ENCODE measurements around the gene CREB1.
"Not testable (repeated sequence)": the region's sequence is repeated elsewhere in the genome, so short reads cannot be mapped to it uniquely, and the experiment has no call there.

The CREB1 gene

DNA sequence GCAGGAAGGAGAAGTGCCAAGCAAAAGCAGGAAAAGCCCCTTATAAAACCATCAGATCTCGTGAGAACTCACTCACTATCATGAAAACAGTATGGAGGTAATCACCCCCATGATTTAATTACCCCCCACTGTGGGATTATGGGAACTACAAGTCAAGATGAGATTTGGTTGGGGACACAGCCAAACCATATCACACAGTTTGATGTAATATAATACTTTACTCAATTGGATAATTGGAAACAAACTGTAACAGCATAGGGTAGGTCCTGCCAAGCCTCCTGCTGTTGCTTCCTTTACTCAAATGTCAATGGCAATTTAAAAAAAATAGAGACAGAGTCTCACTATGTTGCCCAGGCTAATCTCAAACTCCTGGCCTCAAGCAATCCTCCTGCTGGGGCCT is 110.9 kb downstream of the CREB1 start:
- DNase-seq (ENCODE audit: low read depth): no peak
- TF ChIP-seq, protein P1, sequence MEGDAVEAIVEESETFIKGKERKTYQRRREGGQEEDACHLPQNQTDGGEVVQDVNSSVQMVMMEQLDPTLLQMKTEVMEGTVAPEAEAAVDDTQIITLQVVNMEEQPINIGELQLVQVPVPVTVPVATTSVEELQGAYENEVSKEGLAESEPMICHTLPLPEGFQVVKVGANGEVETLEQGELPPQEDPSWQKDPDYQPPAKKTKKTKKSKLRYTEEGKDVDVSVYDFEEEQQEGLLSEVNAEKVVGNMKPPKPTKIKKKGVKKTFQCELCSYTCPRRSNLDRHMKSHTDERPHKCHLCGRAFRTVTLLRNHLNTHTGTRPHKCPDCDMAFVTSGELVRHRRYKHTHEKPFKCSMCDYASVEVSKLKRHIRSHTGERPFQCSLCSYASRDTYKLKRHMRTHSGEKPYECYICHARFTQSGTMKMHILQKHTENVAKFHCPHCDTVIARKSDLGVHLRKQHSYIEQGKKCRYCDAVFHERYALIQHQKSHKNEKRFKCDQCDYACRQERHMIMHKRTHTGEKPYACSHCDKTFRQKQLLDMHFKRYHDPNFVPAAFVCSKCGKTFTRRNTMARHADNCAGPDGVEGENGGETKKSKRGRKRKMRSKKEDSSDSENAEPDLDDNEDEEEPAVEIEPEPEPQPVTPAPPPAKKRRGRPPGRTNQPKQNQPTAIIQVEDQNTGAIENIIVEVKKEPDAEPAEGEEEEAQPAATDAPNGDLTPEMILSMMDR (IDR thresholded peaks at IDR 0.05; ENCODE audit: low read depth, low read length, missing control alignments): no peak

DNA sequence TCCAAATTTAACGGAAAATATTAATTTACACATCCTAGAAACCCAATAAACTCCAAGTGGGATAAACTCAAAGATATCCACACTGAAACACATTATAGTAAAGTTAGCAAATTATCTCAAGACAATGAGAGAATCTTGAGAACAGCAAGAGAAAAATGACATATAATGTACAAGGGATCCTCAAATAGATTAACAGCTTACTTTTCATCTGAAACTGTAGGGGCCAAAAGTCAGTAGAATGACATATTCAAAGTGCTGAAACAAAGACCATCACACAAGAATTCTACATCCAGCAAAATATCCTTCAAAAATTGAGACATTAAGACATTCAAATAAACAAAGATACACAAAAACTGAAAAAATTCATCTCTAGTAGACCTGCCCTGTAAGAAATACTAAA is 114.1 kb downstream of the CREB1 start:
- TF ChIP-seq, protein P1 (IDR thresholded peaks at IDR 0.05; ENCODE audit: low read depth, low read length, missing control alignments): no peak
- no peak for DNase-seq (ENCODE audit: low read depth)
- no peak overlapping the region for H3K4me3 ChIP-seq (ENCODE audit: low read depth, low read length)

More for the DNA sequence above, 110.9 kb downstream of the CREB1 start:
- H3K4me3 ChIP-seq (ENCODE audit: low read depth, low read length): no peak overlapping the region

DNA sequence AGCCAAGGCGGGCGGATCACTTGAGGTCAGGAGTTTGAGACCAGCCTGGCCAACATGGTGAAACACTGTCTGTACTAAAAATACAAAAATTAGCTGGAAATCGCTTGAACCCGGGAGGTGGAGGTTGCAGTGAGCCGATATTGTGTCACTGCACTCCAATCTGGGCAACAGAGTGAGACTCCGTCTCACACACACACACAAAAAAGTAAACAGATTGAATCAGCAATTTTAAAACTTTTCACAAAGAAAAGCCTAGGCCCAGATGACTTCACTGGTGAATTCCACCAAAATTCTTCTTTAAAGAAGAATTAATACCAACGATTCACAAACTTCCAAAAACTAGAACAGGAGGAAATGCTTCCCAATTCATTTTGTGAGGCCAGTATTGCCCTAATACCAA is 116.8 kb downstream of the CREB1 start:
- not testable (repeated sequence) for H3K4me3 ChIP-seq (ENCODE audit: low read depth, low read length); DNase-seq (ENCODE audit: low read depth)

Measured in GM12864 (cell line).